Measurements from ENCODE around the gene CDH4. TPM values are rescaled to one million over a fixed set of nuclear protein-coding genes. Genes with fewer than 3 reads are reported as not detected.

The CDH4 gene
- total and polyA plus RNA-seq, 2 of the 8 experiments (the other 6 are each of a cell fraction or from before 2014, with no cell fraction given) = 4.3 to 7.9 TPM

- H3K4ac ChIP-seq (replicated peaks; ENCODE audit: insufficient read length, low read depth, low read length) = no peak overlapping the region
- CTCF ChIA-PET (ENCODE audit: partially characterized antibody) = interaction anchor here (1.5 kb wide), 1 partner anchor 87 kb away, joined by 3 read pairs; no protein-coding TSS in a partner anchor
- H3K27ac ChIP-seq (ENCODE audit: low read depth, low read length) = no peak overlapping the region
- POLR2A ChIA-PET (ENCODE audit: partially characterized antibody) = no interaction called here
- no peak overlapping the region for H2BK5ac ChIP-seq (ENCODE audit: low read depth, low read length)
- H2AFZ ChIP-seq (ENCODE audit: low read length) = no peak overlapping the region
- no peak overlapping the region for H3K14ac ChIP-seq (ENCODE audit: insufficient read length)
- H3K79me1 ChIP-seq (ENCODE audit: low read depth, low read length) = no peaks in the 10 kb centered on the region
- H4K20me1 ChIP-seq (replicated peaks in 1 of 2; ENCODE audit: control insufficient read depth in 1 of 2, insufficient read depth in 2 of 2, low read length in 2 of 2) = peaks cover 0 to 10% of the 10 kb centered on the region in 2 experiments
- DNase-seq (ENCODE audit: low read depth in 1 of 2, low spot score in 2 of 2) (no peak), FAIRE-seq (no peak)
- peak overlapping the region; percentile 53; the same call in 1 of the 2 replicates for H2AK5ac ChIP-seq (ENCODE audit: low read depth, low read length)
- H3K4me2 ChIP-seq (ENCODE audit: insufficient read depth in 1 of 2, low read depth in 2 of 2, low read length in 2 of 2) = no peak overlapping the region
- H3K4me1 ChIP-seq (replicated peaks in 1 of 4; ENCODE audit: control insufficient read depth in 3 of 4, insufficient read depth in 4 of 4, low read length in 3 of 4) = 0 out of 7 replicates have a peak, but pooled peaks cover 0 to 2% (median 0%) of the 10 kb centered on the region in 4 experiments
- H4K5ac ChIP-seq (ENCODE audit: insufficient read length, low read depth, low read length) = no peak overlapping the region
- WGBS, 2 experiments (ENCODE audit: extremely low coverage in 1 of 2, insufficient coverage in 1 of 2, insufficient read length in 1 of 2, insufficient replicate concordance in 2 of 2, low coverage in 1 of 2, low lambda C conversion rate in 2 of 2, missing lambda C conversion rate in 1 of 2) = 85% methylated on average over 28 of the region's 28 CpGs; no CpG with 5 or more reads in 1 of the 2 experiments
- H3K79me2 ChIP-seq (ENCODE audit: control insufficient read depth in 1 of 2, insufficient read depth in 2 of 2, low read length in 2 of 2) = no peaks in the 10 kb centered on the region; a peak in 1 of 4 replicates
- no peak overlapping the region; the same call in 1 of the 2 replicates for H3K18ac ChIP-seq (ENCODE audit: extremely low read depth, low read length)
- peaks cover 0 to 6% of the 10 kb centered on the region in 2 experiments; a peak in 1 of 4 replicates for H3K9me3 ChIP-seq (ENCODE audit: insufficient read depth in 2 of 2, low read depth in 1 of 2, low read length in 1 of 2)
- no peaks in the 10 kb centered on the region; a peak in 1 of 8 replicates for H3K36me3 ChIP-seq (ENCODE audit: control insufficient read depth in 2 of 4, insufficient read depth in 4 of 4, low read length in 3 of 4)
- H4K8ac ChIP-seq (ENCODE audit: extremely low read depth, insufficient read depth, low read length) = no peak overlapping the region; the same call in 1 of the 2 replicates
- peaks cover 0 to 6% (median 0%) of the 10 kb centered on the region in 4 experiments; a peak in 2 of 7 replicates for H3K27me3 ChIP-seq (replicated peaks in 1 of 4; ENCODE audit: control insufficient read depth in 3 of 4, extremely low read depth in 1 of 4, insufficient read depth in 3 of 4, low read length in 3 of 4)
- H2BK120ac ChIP-seq (replicated peaks; ENCODE audit: low read depth, low read length) = no peak overlapping the region
- no peak overlapping the region for H3K9ac ChIP-seq (replicated peaks in 1 of 4; ENCODE audit: extremely low read depth in 1 of 4, low read depth in 3 of 4, low read length in 3 of 4)
- no peak overlapping the region for H3K23ac ChIP-seq (ENCODE audit: insufficient read length)
- no peak overlapping the region for H2BK12ac ChIP-seq (ENCODE audit: low read depth, low read length)
- no peak overlapping the region; the same call in 1 of the 2 replicates for H2BK15ac ChIP-seq (ENCODE audit: low read length)
- H4K91ac ChIP-seq (replicated peaks; ENCODE audit: insufficient read length, low read length) = no peak overlapping the region
- H3K4me3 ChIP-seq (ENCODE audit: extremely low read depth in 1 of 4, insufficient read depth in 2 of 4, low read depth in 3 of 4, low read length in 4 of 4) = no peak overlapping the region
- no peak overlapping the region for H2BK20ac ChIP-seq (ENCODE audit: low read length)
- H3K23me2 ChIP-seq (ENCODE audit: low read depth, low read length) = peaks cover 3% of the 10 kb centered on the region; the same call in 1 of the 2 replicates
- no peak overlapping the region for H3K56ac ChIP-seq (replicated peaks; ENCODE audit: insufficient read length, low read depth, low read length)
- TF ChIP-seq SAP30 (IDR thresholded peaks at IDR 0.05; ENCODE audit: insufficient read depth, insufficient replicate concordance, low read length) = no peak
- TF ChIP-seq TEAD4 (IDR thresholded peaks at IDR 0.05; ENCODE audit: low read depth, low read length) = no peak
- no peak for TF ChIP-seq PHF8 (conservative IDR thresholded peaks at IDR 0.05; ENCODE audit: low read depth, low read length)
- no peak for TF ChIP-seq SP4 (IDR thresholded peaks at IDR 0.05; ENCODE audit: low read length)
- no peak for TF ChIP-seq KDM5A (IDR thresholded peaks at IDR 0.05; ENCODE audit: low read length)
- no peak for TF ChIP-seq EP300 (IDR thresholded peaks at IDR 0.05; ENCODE audit: borderline replicate concordance in 1 of 2, low read depth in 2 of 2, low read length in 2 of 2)
- no peak for TF ChIP-seq BACH1 (IDR thresholded peaks at IDR 0.05; ENCODE audit: low read length)
- TF ChIP-seq TCF12 (IDR thresholded peaks at IDR 0.05; ENCODE audit: low read depth, low read length) = no peak
- TF ChIP-seq ASH2L (IDR thresholded peaks at IDR 0.05; ENCODE audit: low read length) = no peak
- no peak for TF ChIP-seq HDAC2 (IDR thresholded peaks at IDR 0.05; ENCODE audit: borderline replicate concordance in 1 of 2, low read depth in 2 of 2, low read length in 2 of 2)
Measured at GRCh38 chr20:61728786-61729770, 477.0 kb downstream of the CDH4 start.

Measured in H1 (cell line).